GM12892 (cell line): ENCODE results near the gene DNMT3A.

Source experiments
- POLR2A ChIP-seq: IDR thresholded peaks from 2 replicates; pipeline ENCODE4 v1.6.1; 2011; ENCODE audit warnings: low read depth, low read length, control low read depth
- POLR2AphosphoS5 ChIP-seq: IDR thresholded peaks from 2 replicates; pipeline ENCODE4 v1.6.1; 2011; ENCODE audit warnings: low read depth, low read length, control low read depth
- TAF1 ChIP-seq: IDR thresholded peaks from 2 replicates; pipeline ENCODE4 v1.6.1; 2011; ENCODE audit warnings: low read depth, mild to moderate bottlenecking, control low read depth, low read length, borderline replicate concordance

DNA sequence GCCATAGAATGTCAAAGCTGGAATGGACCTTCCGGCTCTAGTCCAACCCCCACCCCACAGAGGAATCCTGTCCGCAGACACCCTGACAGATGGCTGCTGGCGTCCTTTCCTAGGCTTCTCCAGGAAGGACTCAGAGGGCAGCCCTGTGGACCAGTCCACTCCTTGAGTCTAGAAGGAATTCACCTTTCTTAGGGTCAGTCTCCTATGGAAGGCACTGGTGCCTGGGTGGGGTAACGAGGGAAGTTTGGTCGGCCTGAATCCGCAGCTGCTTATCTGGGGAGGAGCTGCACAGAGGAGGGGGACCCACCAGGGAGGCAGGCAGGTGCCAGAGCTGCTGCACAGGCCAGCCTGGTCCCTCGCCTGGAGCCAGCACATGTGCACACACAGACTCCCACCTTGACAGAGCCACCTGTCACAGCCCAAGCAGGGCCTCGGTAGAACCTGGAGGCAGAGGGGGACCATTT, 2.5 kb downstream of the DNMT3A start:
- TF ChIP-seq POLR2A (no peak), POLR2AphosphoS5 (no peak), TAF1 (no peak)
